ENCODE measurements around the gene XRCC6.

- TF ChIP-seq POLR2A (IDR thresholded peaks at IDR 0.05) (no peak), CTCF (IDR thresholded peaks at IDR 0.05) (no peak), EP300 (IDR thresholded peaks at IDR 0.05) (no peak)
Measured at GRCh38 chr22:41636467-41636866, 15.4 kb downstream of the XRCC6 start.
